Pulmonary artery endothelial cell (primary cell): ENCODE results near the gene WDR75. TPM values are rescaled to one million over a fixed set of nuclear protein-coding genes. Genes with fewer than 3 reads are reported as not detected.

Experiments used
- total RNA-seq: library from RNA; depleted of rRNA; stranded (reverse); fragments of >200 nt; gene quantifications from 2 replicates; pipeline ENCODE4 v1.2.3, GENCODE V29; 2014

Gene WDR75
- total RNA-seq, 1 donor from 2014 or later = 82.4 TPM

Other genes with a start within 250 kb of the WDR75 start
- gene SLC40A1, start 139.3 kb downstream of the WDR75 start, total RNA-seq = 15.6 and 109 TPM in 2 replicates
- gene ASNSD1, start 220.0 kb downstream of the WDR75 start, total RNA-seq = 70.8 and 71.1 TPM in 2 replicates
- 3.4 and 3.6 TPM in 2 replicates for gene ANKAR, start 233.2 kb downstream of the WDR75 start, total RNA-seq